B cell (primary cell): ENCODE results near the gene CEP131.

ENCODE experiments used
- EZH2 ChIP-seq: IDR thresholded peaks from 2 replicates; pipeline ENCODE4 v1.6.1; 2012; ENCODE audit warnings: borderline replicate concordance, low read depth, mild to moderate bottlenecking, moderate library complexity, low read length; ENCODE audit not compliant: insufficient read depth, poor library complexity, severe bottlenecking
- TF ChIP-seq, protein P1 (sequence below): fragments of 200-600 bp; IDR thresholded peaks from one replicate; pipeline ENCODE4 v1.8.0; 2022; ENCODE audit warnings: antibody characterized with exemption, mild to moderate bottlenecking

DNA sequence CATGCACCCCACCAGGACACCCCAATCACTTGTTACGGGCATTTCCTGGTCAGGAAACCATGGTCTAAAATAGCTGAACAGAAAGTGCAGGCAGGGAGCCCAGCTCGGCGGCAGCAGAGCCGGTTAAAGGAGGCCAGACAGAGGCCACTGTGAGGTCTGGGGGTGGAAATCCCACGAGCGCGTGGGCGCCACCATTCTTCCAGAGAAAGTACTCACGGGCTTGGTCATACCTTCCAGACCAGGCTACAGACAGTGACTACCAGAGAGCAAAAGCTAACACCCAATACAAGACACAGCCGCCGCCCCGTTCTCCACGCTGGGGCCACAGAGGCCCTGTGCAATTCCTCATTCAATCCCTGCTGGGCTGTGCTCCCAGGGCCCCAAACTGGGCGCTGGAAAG is 11.9 kb downstream of the CEP131 start:
- TF ChIP-seq, protein P1, sequence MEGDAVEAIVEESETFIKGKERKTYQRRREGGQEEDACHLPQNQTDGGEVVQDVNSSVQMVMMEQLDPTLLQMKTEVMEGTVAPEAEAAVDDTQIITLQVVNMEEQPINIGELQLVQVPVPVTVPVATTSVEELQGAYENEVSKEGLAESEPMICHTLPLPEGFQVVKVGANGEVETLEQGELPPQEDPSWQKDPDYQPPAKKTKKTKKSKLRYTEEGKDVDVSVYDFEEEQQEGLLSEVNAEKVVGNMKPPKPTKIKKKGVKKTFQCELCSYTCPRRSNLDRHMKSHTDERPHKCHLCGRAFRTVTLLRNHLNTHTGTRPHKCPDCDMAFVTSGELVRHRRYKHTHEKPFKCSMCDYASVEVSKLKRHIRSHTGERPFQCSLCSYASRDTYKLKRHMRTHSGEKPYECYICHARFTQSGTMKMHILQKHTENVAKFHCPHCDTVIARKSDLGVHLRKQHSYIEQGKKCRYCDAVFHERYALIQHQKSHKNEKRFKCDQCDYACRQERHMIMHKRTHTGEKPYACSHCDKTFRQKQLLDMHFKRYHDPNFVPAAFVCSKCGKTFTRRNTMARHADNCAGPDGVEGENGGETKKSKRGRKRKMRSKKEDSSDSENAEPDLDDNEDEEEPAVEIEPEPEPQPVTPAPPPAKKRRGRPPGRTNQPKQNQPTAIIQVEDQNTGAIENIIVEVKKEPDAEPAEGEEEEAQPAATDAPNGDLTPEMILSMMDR = no peak
- no peak for TF ChIP-seq EZH2
